HepG2 (cell line): ENCODE results near the gene EMILIN1. TPM values are rescaled to one million over a fixed set of nuclear protein-coding genes. Genes with fewer than 3 reads are reported as not detected.

Experiments
- AGO1 ChIP-seq: fragments of 200-400 bp; formaldehyde crosslinking; IDR thresholded peaks from 2 replicates; pipeline ENCODE4 v1.6.1; 2017; ENCODE audit warnings: mild to moderate bottlenecking, low read depth, low read length, moderate library complexity; ENCODE audit not compliant: poor library complexity, severe bottlenecking
- AGO2 ChIP-seq: fragments of 200-400 bp; formaldehyde crosslinking; optimal IDR thresholded peaks from 2 replicates; pipeline ENCODE3; 2017; ENCODE audit warnings: mild to moderate bottlenecking, low read depth, low read length, moderate library complexity
- DMAP1 ChIP-seq: IDR thresholded peaks from 2 replicates; pipeline ENCODE4 v1.6.1; 2016
- FOXA3 ChIP-seq: IDR thresholded peaks from 2 replicates; pipeline ENCODE4 v1.6.1; 2016; ENCODE audit warnings: missing genetic modification reagents, missing compliant biosample characterization
- GTF3A ChIP-seq: sonication (generic); formaldehyde crosslinking; conservative IDR thresholded peaks from 2 replicates; pipeline ENCODE4 v1.4.0; 2020; ENCODE audit warnings: mild to moderate bottlenecking, missing genetic modification reagents
- HOXA9 ChIP-seq: sonication (generic); formaldehyde crosslinking; IDR thresholded peaks from 2 replicates; pipeline ENCODE4 v1.8.1; 2022; ENCODE audit warnings: missing genetic modification reagents, mild to moderate bottlenecking, moderate library complexity, borderline replicate concordance
- PRMT3 ChIP-seq: sonication (generic); formaldehyde crosslinking; IDR thresholded peaks from 2 replicates; pipeline ENCODE4 v1.8.1; 2022; ENCODE audit warnings: low read depth, mild to moderate bottlenecking, moderate library complexity, missing genetic modification reagents, borderline replicate concordance
- PRPF4 ChIP-seq: fragments of 200-400 bp; formaldehyde crosslinking; IDR thresholded peaks from 2 replicates; pipeline ENCODE4 v1.6.1; 2016; ENCODE audit warnings: low read length, low read depth; ENCODE audit not compliant: poor library complexity, severe bottlenecking
- SIN3A ChIP-seq: IDR thresholded peaks from 2 replicates; pipeline ENCODE4 v1.6.1; 2011; ENCODE audit warnings: low read depth, mild to moderate bottlenecking, control low read depth, low read length, borderline replicate concordance
- SIN3B ChIP-seq: fragments of 150-350 bp; IDR thresholded peaks from 2 replicates; pipeline ENCODE4 v1.6.1; 2014; ENCODE audit warnings: low read length
- SUZ12 ChIP-seq: fragments of 150-350 bp; IDR thresholded peaks from 2 replicates; pipeline ENCODE4 v1.6.1; 2014; ENCODE audit warnings: low read depth, low read length
- TRIM22 ChIP-seq: fragments of 450-650 bp; IDR thresholded peaks from 2 replicates; pipeline ENCODE4 v1.6.1; 2017
- ZBTB20 ChIP-seq: sonication (generic); formaldehyde crosslinking; IDR thresholded peaks from 2 replicates; pipeline ENCODE4 v1.8.1; 2023; ENCODE audit warnings: missing genetic modification reagents, low read depth, mild to moderate bottlenecking, borderline replicate concordance
- ZIK1 ChIP-seq: sonication (generic); formaldehyde crosslinking; IDR thresholded peaks from 2 replicates; pipeline ENCODE4 v1.5.0; 2020; ENCODE audit warnings: mild to moderate bottlenecking, low read depth, missing genetic modification reagents, borderline replicate concordance
- ZKSCAN8 ChIP-seq: IDR thresholded peaks from 2 replicates; pipeline ENCODE4 v1.6.1; 2016; ENCODE audit warnings: borderline replicate concordance, missing genetic modification reagents, missing compliant biosample characterization
- ZNF263 ChIP-seq: sonication (generic); formaldehyde crosslinking; IDR thresholded peaks from 2 replicates; pipeline ENCODE4 v1.4.0; 2020; ENCODE audit warnings: missing genetic modification reagents
- ZNF281 ChIP-seq: sonication (generic); formaldehyde crosslinking; IDR thresholded peaks from 2 replicates; pipeline ENCODE4 v1.4.0; 2020; ENCODE audit warnings: missing genetic modification reagents, borderline replicate concordance
- ZNF326 ChIP-seq: sonication (generic); formaldehyde crosslinking; IDR thresholded peaks from 2 replicates; pipeline ENCODE4 v1.4.0; 2020; ENCODE audit warnings: missing genetic modification reagents, borderline replicate concordance
- ZNF34 ChIP-seq: sonication (generic); formaldehyde crosslinking; IDR thresholded peaks from 2 replicates; pipeline ENCODE4 v1.4.0; 2020; ENCODE audit warnings: mild to moderate bottlenecking, missing genetic modification reagents, borderline replicate concordance
- ZNF432 ChIP-seq: sonication (generic); formaldehyde crosslinking; IDR thresholded peaks from 2 replicates; pipeline ENCODE4 v1.5.0; 2020; ENCODE audit warnings: missing genetic modification reagents, mild to moderate bottlenecking, borderline replicate concordance
- ZNF589 ChIP-seq: sonication (generic); formaldehyde crosslinking; conservative IDR thresholded peaks from 2 replicates; pipeline ENCODE4 v1.8.0; 2022; ENCODE audit warnings: mild to moderate bottlenecking, moderate library complexity, missing genetic modification reagents
- ZNF720 ChIP-seq: sonication (generic); formaldehyde crosslinking; IDR thresholded peaks from 2 replicates; pipeline ENCODE4 v1.4.0; 2020; ENCODE audit warnings: missing genetic modification reagents
- ZNF746 ChIP-seq: sonication (generic); formaldehyde crosslinking; IDR thresholded peaks from 2 replicates; pipeline ENCODE4 v1.8.0; 2022; ENCODE audit warnings: mild to moderate bottlenecking, missing genetic modification reagents
- ZNF773 ChIP-seq: sonication (generic); formaldehyde crosslinking; IDR thresholded peaks from 2 replicates; pipeline ENCODE4 v1.4.0; 2020; ENCODE audit warnings: missing genetic modification reagents, borderline replicate concordance
- ZNF841 ChIP-seq: sonication (generic); formaldehyde crosslinking; IDR thresholded peaks from 2 replicates; pipeline ENCODE4 v1.8.1; 2023; ENCODE audit warnings: missing genetic modification reagents, borderline replicate concordance
- ZSCAN30 ChIP-seq: sonication (generic); formaldehyde crosslinking; IDR thresholded peaks from 2 replicates; pipeline ENCODE4 v1.5.0; 2020; ENCODE audit warnings: mild to moderate bottlenecking, missing genetic modification reagents
- polyA plus RNA-seq, 8 experiments: library from polyadenylated mRNA; depleted of rRNA in 3 of 8; stranded (reverse) in 7 of 8; unstranded in 1 of 8; fragments of >200 nt; fragmentation: Illumina TruSeq in 4 of 8; extraction: Trizol in 4 of 8; gene quantifications; 2 replicates each; pipeline versions ENCODE4 v1.2.1 to v1.2.3, GENCODE V29; 2011 to 2016; ENCODE audit warnings: low read depth in 4 of 8, missing spikeins in 1 of 8, mixed read lengths in 1 of 8; ENCODE audit not compliant: insufficient read depth in 1 of 8
- total RNA-seq, 5 experiments: library from RNA; depleted of rRNA; stranded (reverse); fragments of >200 nt; fragmentation: Illumina TruSeq; extraction: Trizol; gene quantifications; 2 replicates each; pipeline ENCODE4 v1.2.3, GENCODE V29; 2016; ENCODE audit warnings: low read depth in 1 of 5

EMILIN1 gene
- total and polyA plus RNA-seq, 2 of the 13 experiments (the other 11 are each of a cell fraction or from before 2014, with no cell fraction given), result 8.1 to 9.7 TPM

GRCh38 chr2:27050996-27051901, 27.2 kb upstream of the EMILIN1 start, which contains the start of gene AGBL5 (continued):
- TF ChIP-seq PRMT3 (CRISPR knock-in tag) (peak; percentile 90; the same call in 1 of the 2 replicates), ZSCAN30 (CRISPR knock-in tag) (no peak), ZBTB20 (CRISPR knock-in tag) (peak; percentile 85), FOXA3 (CRISPR knock-in tag) (peak; percentile 76), ZNF773 (CRISPR knock-in tag) (peak; percentile 51; the same call in 1 of the 2 replicates), ZNF432 (CRISPR knock-in tag) (0 out of 2 replicates have a peak, but pooled peaks have one; percentile 71), ZNF281 (CRISPR knock-in tag) (no peak; the same call in 1 of the 2 replicates), PRPF4 (no peak), SUZ12 (no peak; the same call in 1 of the 2 replicates), AGO1 (no peak), ZKSCAN8 (CRISPR knock-in tag) (peak; percentile 57), AGO2 (no peak), ZNF263 (CRISPR knock-in tag) (peak; percentile 62), ZNF34 (peak; percentile 64; the same call in 1 of the 2 replicates), SIN3B (peak; percentile 59; the same call in 1 of the 2 replicates), ZNF746 (CRISPR knock-in tag) (peak; percentile 76), HOXA9 (CRISPR knock-in tag) (peak; percentile 42; the same call in 1 of the 2 replicates), ZIK1 (CRISPR knock-in tag) (peak; percentile 98; the same call in 1 of the 2 replicates), ZNF589 (CRISPR knock-in tag) (peak; percentile 84), ZNF720 (CRISPR knock-in tag) (peak; percentile 48; the same call in 1 of the 2 replicates), SIN3A (peak; percentile 81), DMAP1 (CRISPR knock-in tag) (peak; percentile 74; the same call in 1 of the 2 replicates), ZNF841 (CRISPR knock-in tag) (0 out of 2 replicates have a peak, but pooled peaks have one; percentile 73), GTF3A (peak; percentile 99), ZNF326 (no peak), TRIM22 (no peak)
